Stimulated activated CD8-positive, alpha-beta memory T cell treated with anti-CD3 and anti-CD28 coated beads, Interleukin-15, amount 100 ng/mL, for 24 hours (primary cell): Measurements from ENCODE around the gene PRELP.
"Not testable (repeated sequence)": the region's sequence is repeated elsewhere in the genome, so short reads cannot be mapped to it uniquely, and the experiment has no call there.

Source experiments
- DNase-seq: peaks from one replicate; pipeline ENCODE4 v3.0.0-alpha.2; 2020; ENCODE audit warnings: low read depth

Gene PRELP

GRCh38 chr1:203507759-203508158 is 32.2 kb downstream of the PRELP start:
- no peak for DNase-seq

- no peak for DNase-seq
Measured at GRCh38 chr1:203508463-203509073, 33.0 kb downstream of the PRELP start.

- no peak for DNase-seq
Measured at GRCh38 chr1:203509135-203509534, 33.5 kb downstream of the PRELP start.

GRCh38 chr1:203511513-203511912 is 35.9 kb downstream of the PRELP start:
- DNase-seq, result no peak

- no peak for DNase-seq
Measured at GRCh38 chr1:203511930-203512329, 36.3 kb downstream of the PRELP start.

- no peak for DNase-seq
Measured at GRCh38 chr1:203512517-203512847, 36.9 kb downstream of the PRELP start.

GRCh38 chr1:203512848-203513584 is 37.4 kb downstream of the PRELP start:
- no peak for DNase-seq

GRCh38 chr1:203513585-203514031 is 38.0 kb downstream of the PRELP start:
- no peak for DNase-seq

- no peak for DNase-seq
Measured at GRCh38 chr1:203516184-203516583, 40.6 kb downstream of the PRELP start.

- no peak for DNase-seq
Measured at GRCh38 chr1:203516906-203517305, 41.3 kb downstream of the PRELP start.

GRCh38 chr1:203517426-203518110 is 42.0 kb downstream of the PRELP start:
- DNase-seq, result no peak

GRCh38 chr1:203518139-203518538 is 42.5 kb downstream of the PRELP start:
- DNase-seq, result not testable (repeated sequence)

GRCh38 chr1:203518541-203518940 is 42.9 kb downstream of the PRELP start:
- DNase-seq, result no peak

GRCh38 chr1:203519053-203519840 is 43.6 kb downstream of the PRELP start:
- DNase-seq, result no peak

- DNase-seq, result no peak
Measured at GRCh38 chr1:203519896-203520295, 44.3 kb downstream of the PRELP start.

- DNase-seq, result no peak
Measured at GRCh38 chr1:203520315-203520714, 44.7 kb downstream of the PRELP start.

GRCh38 chr1:203521074-203521794 is 45.6 kb downstream of the PRELP start:
- DNase-seq, result no peak

- DNase-seq, result no peak
Measured at GRCh38 chr1:203521812-203522211, 46.2 kb downstream of the PRELP start.

GRCh38 chr1:203522237-203522636 is 46.6 kb downstream of the PRELP start:
- DNase-seq, result no peak

GRCh38 chr1:203523667-203524066 is 48.1 kb downstream of the PRELP start:
- DNase-seq, result no peak

- DNase-seq, result no peak
Measured at GRCh38 chr1:203524152-203524551, 48.5 kb downstream of the PRELP start.

GRCh38 chr1:203524824-203525223 is 49.2 kb downstream of the PRELP start:
- DNase-seq, result no peak
